Stimulated activated effector memory CD8-positive, alpha-beta T cell treated with anti-CD3 and anti-CD28 coated beads, Interleukin-12 subunit alpha, Interleukin-12 subunit beta, amount 100 ng/mL, for 72 hours (primary cell): ENCODE measurements around the gene MIEF1.

Experiments
- ATAC-seq: fragments of 150-1000 bp; cut with Tn5 transposase; 2 replicates; pipeline ENCODE4 v1.10.0; 2021
- DNase-seq, 2 donors: peaks; one replicate each; pipeline ENCODE4 v3.0.0; 2021 to 2022; ENCODE audit warnings: low spot score in 2 of 2
- H3K27ac Mint-ChIP-seq: one replicate; pipeline ENCODE4 v1.8.0; 2022; ENCODE audit warnings: mild to moderate bottlenecking, mixed read lengths
- H3K36me3 Mint-ChIP-seq: one replicate; pipeline ENCODE4 v1.8.0; 2022; ENCODE audit warnings: mild to moderate bottlenecking, mixed read lengths
- H3K4me1 Mint-ChIP-seq: one replicate; pipeline ENCODE4 v1.8.0; 2022; ENCODE audit warnings: mixed read lengths
- H3K4me3 Mint-ChIP-seq: one replicate; pipeline ENCODE4 v1.8.0; 2022; ENCODE audit warnings: mild to moderate bottlenecking, mixed read lengths
- H3K9me3 Mint-ChIP-seq: one replicate; pipeline ENCODE4 v1.8.0; 2022; ENCODE audit warnings: mixed read lengths

The MIEF1 gene

DNA sequence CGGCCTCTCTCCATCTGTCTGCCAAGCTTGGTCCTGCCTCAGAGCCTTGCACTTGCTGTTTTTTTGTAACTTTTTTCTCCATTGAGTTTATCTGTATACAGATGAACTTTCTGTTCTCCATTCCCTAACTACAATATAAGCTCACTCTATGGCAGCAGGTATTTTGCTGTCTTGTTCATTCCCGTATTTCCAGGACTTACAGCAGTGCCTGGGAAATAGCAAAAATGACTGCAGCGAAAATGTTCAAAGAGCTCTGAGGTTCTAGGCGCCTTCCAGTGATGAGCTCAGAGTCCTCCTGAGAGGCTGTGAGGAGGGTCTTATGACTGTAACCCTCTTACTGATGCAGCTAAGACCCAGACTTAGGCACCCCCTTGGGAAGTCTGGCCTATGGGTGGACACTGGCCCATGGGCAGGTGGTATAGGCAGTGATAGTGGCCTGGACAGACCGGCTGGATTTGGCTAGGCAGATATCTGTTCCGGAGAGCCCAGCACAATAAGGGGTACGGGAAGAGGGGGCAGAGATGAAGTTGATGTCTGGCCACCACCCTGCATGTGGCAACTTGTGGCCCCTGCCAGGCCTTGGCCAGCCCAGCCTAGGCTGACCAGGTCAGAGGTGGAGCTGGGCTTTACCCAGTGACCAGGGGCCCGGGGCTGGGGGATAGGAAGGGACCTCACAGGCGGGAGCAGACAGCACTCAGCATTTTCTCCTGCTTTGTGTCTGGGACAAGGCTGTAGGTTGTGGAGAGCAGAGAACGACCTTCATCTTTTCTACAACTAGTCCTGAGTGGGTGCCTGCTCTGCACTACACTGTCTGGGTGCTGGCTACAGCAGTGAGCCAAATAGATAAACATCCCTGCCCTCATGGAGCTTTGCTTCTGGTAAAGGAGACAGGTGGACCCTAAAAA, 22.9 kb downstream of the MIEF1 start:
- ATAC-seq, result no peak
- Mint-ChIP-seq H3K36me3 (peaks cover 96% of the 10 kb centered on the region), H3K4me1 (peaks cover 89% of the 10 kb centered on the region), H3K4me3 (peak overlapping the region; percentile 93), H3K9me3 (no peaks in the 10 kb centered on the region), H3K27ac (peak overlapping the region; percentile 100)
- DNase-seq, result no peak

DNA sequence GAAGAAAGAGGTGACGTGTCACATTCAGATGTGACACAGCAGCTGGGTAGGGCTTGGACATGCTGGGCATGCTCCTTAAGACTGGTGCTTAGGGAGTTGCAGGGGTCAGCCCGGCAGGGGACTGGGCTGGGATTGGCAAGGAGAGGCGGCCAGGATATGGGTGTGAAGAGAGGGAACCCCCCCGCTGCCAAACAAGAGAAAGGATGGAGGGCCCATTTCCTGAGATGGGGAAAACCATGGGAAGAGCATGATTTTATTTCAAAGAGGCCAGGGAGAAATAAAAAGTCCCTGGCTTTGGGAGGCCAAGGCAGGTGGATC, 23.5 kb downstream of the MIEF1 start:
- DNase-seq (no peak), ATAC-seq (no peak)
- peaks cover 96% of the 10 kb centered on the region for H3K36me3 Mint-ChIP-seq
- peak overlapping the region; percentile 93 for H3K4me3 Mint-ChIP-seq
- no peaks in the 10 kb centered on the region for H3K9me3 Mint-ChIP-seq
- H3K27ac Mint-ChIP-seq, result peak overlapping the region; percentile 100
- H3K4me1 Mint-ChIP-seq, result peaks cover 89% of the 10 kb centered on the region

DNA sequence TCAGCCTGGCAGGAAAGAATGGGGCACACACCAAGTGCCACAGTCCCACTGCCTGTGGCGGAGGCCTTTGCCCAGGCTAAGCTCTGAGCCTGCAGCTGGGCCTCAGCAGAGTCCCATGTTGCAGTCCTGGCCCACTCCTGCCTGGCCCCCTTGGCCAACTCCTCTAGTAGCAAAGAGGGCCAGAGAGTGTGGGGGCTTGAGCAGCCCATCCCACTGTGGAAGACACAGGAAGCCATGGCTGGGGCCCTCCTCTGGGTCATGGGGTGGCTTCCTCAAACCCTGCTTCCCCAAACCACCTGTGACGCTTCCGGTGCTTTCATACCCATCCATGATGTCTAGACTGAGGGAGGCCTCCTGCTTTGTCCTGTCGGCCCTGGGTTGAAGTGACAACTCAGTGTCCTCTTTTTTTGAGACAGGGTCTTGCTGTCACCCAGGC, 24.7 kb downstream of the MIEF1 start:
- Mint-ChIP-seq H3K4me3 (peak overlapping the region; percentile 92), H3K36me3 (peaks cover 96% of the 10 kb centered on the region), H3K9me3 (no peaks in the 10 kb centered on the region), H3K27ac (peak overlapping the region; percentile 100), H3K4me1 (peaks cover 95% of the 10 kb centered on the region)
- no peak for ATAC-seq
- DNase-seq, result no peak

DNA sequence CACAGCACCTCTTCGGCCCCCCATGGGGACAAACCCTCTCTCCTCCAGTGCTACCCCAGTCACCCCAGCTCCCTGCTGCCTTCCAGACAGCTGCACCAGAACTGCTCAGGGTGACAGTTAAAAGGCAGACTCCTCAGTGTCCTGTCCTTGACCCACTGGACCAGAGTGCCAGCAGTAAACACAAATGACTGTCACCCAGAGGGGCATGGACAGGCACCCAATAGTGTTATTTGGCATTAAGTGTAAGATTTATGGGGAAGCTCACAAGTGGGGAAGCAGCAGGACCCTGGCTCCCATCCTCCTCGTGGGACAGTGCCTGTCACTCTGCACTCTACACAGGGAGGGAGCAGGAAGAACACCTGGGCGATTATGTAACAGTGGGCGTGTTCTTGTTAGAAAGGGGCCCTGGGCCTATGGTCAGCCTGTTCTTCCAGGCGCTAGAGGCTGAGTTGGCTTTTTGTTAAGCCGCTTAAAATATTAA, 25.4 kb downstream of the MIEF1 start:
- ATAC-seq (no peak), DNase-seq (no peak)
- peak overlapping the region; percentile 100 for H3K27ac Mint-ChIP-seq
- no peaks in the 10 kb centered on the region for H3K9me3 Mint-ChIP-seq
- peaks cover 93% of the 10 kb centered on the region for H3K4me1 Mint-ChIP-seq
- peak overlapping the region; percentile 92 for H3K4me3 Mint-ChIP-seq
- peaks cover 96% of the 10 kb centered on the region for H3K36me3 Mint-ChIP-seq

- peaks cover 94% of the 10 kb centered on the region for H3K36me3 Mint-ChIP-seq
- DNase-seq (no peak), ATAC-seq (no peak)
- peak overlapping the region; percentile 100 for H3K27ac Mint-ChIP-seq
- no peaks in the 10 kb centered on the region for H3K9me3 Mint-ChIP-seq
- peaks cover 87% of the 10 kb centered on the region for H3K4me1 Mint-ChIP-seq
- peak overlapping the region; percentile 92 for H3K4me3 Mint-ChIP-seq
These were observed 26.1 kb downstream of the MIEF1 start for GRCh38 chr22:39528080-39528661.

DNA sequence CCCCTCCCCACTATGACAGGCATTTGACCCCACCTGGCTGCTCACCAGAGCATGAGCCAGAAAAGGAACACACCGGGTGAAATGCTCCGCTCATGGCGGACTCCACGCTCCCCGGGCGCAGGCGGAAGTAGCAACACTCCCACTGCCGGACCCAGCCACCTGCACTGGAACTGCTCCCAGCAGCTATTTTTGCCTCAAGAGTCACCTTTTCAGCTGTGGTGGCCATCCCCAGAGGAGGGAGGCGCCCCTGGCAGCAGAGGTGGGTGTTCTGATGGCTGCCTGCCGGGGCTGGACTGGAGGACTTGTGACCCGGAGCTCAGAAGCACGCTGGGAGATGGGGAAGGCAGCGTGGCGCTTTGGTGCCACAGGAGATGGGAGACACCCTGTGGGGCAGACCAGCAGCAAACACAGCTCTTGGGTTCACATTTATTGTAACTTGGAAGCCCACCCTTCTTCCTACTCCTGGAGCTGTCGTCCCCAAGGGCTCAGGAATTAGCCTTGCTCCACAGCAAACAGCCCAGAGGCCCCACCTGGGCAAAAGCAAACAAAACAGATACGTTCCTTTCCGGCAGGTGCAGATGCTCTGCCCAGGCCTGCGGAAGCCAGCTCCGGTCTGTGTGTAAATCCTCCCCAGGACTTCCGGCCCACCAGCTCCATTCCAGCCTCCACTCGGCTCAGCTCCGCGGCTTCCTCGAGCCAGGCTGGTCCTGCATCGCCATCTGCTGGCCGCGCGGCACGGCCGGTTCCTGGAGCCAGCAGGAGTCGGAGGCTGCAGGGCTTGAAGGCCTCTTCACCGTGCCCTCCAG, 26.8 kb downstream of the MIEF1 start:
- H3K4me1 Mint-ChIP-seq, result peaks cover 83% of the 10 kb centered on the region
- H3K36me3 Mint-ChIP-seq, result peaks cover 87% of the 10 kb centered on the region
- peak overlapping the region; percentile 100 for H3K27ac Mint-ChIP-seq
- no peaks in the 10 kb centered on the region for H3K9me3 Mint-ChIP-seq
- peak; percentile 64 for ATAC-seq
- peak overlapping the region; percentile 92 for H3K4me3 Mint-ChIP-seq
- DNase-seq, result peak; percentile 86 to 94

DNA sequence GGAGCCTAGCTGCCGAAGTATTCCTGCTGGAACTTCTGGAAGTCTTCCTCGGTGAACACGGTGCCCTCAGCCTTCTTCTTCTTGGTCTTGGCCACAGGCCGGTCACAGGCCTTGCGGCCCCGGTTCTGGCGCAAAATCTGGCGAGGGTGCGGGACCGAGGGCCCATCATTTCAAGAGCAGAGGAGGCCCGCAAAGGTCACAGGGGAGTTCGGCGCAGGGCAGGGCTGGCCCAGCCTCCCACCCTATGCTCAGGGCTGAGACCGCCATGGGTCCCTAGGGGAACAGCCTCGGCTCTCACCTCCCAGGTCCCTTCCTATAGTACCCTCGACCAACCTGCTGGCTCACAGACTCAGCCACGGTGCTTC, 27.4 kb downstream of the MIEF1 start:
- Mint-ChIP-seq H3K4me1 (peaks cover 77% of the 10 kb centered on the region), H3K9me3 (no peaks in the 10 kb centered on the region), H3K27ac (peak overlapping the region; percentile 100), H3K4me3 (peak overlapping the region; percentile 92), H3K36me3 (peaks cover 81% of the 10 kb centered on the region)
- ATAC-seq, result no peak
- no peak for DNase-seq

DNA sequence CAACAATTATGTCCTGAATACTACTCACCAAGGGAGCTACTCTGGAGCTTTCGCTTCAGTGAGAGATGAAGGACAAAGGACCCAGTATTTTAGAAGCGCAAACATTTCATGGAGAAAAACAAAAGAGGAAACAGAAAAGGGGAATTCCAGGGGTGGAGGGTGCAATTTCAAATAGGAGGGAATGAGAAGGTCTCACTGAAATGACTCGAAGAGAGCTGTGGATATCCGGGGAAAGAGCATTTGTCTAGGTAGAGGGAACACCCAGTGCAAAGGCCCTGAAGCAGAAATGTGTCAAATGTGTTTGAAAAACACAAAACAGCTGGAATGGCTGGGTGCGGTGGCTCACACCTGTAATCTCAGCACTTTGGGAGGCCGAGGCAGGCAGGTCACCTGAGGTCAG, 28.0 kb downstream of the MIEF1 start:
- Mint-ChIP-seq H3K9me3 (no peaks in the 10 kb centered on the region), H3K27ac (peak overlapping the region; percentile 23), H3K4me1 (peaks cover 70% of the 10 kb centered on the region), H3K36me3 (peaks cover 75% of the 10 kb centered on the region), H3K4me3 (peak overlapping the region; percentile 92)
- ATAC-seq, result no peak
- no peak for DNase-seq

DNA sequence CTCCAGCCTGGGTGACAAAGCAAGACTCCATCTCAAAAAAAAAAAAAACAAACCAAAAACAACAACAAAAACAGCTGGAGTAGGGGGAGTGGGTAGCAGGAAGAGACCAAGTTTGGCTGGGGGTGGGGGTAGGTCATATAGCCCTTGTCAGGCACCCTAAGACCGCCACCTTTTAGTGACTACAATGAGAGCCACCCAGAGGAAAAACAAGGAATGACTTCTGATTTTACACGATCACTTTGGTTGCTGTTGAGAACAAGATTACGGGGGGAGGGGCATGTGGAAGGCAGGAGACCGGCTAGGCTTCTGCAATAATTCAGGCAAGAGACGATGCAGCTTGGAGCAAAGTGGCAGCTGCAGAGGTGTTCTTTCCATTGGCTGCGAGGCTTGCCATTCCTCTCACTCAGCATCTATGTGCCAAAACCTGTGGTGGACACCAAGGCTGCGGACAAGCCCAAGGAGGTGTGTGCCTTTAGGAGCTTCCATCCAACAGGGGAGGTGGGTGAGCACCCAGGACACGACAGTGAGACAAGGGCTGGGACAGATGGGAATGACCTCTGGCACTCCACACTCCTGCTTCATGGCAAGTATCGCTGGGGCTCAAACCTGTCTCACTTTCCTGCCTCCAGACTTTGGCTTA, 28.7 kb downstream of the MIEF1 start:
- DNase-seq, result no peak

GRCh38 chr22:39532215-39533073, 30.4 kb downstream of the MIEF1 start, which contains the start of gene RPS19BP1:
RPS19BP1 (minus strand) TSS chr22:39532748; CDS start chr22:39532738, 10 bp downstream.
- Mint-ChIP-seq H3K27ac (peak within 1 kb of the TSS; percentile 95), H3K4me3 (peak within 1 kb of the TSS; percentile 92), H3K4me1 (peaks cover 49% of the 10 kb centered on the region), H3K36me3 (peaks cover 55% of the 10 kb centered on the region), H3K9me3 (no peaks in the 10 kb centered on the region)
- peak; percentile 92 to 99 for DNase-seq
- ATAC-seq, result peak; percentile 88

More for the DNA sequence above, 28.7 kb downstream of the MIEF1 start:
- Mint-ChIP-seq H3K4me3 (peak overlapping the region; percentile 92), H3K36me3 (peaks cover 68% of the 10 kb centered on the region), H3K27ac (peak overlapping the region; percentile 95), H3K9me3 (no peaks in the 10 kb centered on the region), H3K4me1 (peaks cover 63% of the 10 kb centered on the region)
- ATAC-seq, result no peak

GRCh38 chr22:39534092-39534506, 32.0 kb downstream of the MIEF1 start:
- Mint-ChIP-seq H3K4me1 (peaks cover 32% of the 10 kb centered on the region), H3K4me3 (no peak overlapping the region), H3K9me3 (no peaks in the 10 kb centered on the region), H3K27ac (no peak overlapping the region), H3K36me3 (peaks cover 39% of the 10 kb centered on the region)
- ATAC-seq, result no peak
- DNase-seq, result no peak

- Mint-ChIP-seq H3K4me1 (peaks cover 25% of the 10 kb centered on the region), H3K9me3 (no peaks in the 10 kb centered on the region), H3K27ac (no peak overlapping the region), H3K4me3 (no peak overlapping the region), H3K36me3 (peaks cover 32% of the 10 kb centered on the region)
- DNase-seq (peak; percentile 91 to 95), ATAC-seq (peak; percentile 48)
These were observed 32.7 kb downstream of the MIEF1 start for GRCh38 chr22:39534591-39535356.

DNA sequence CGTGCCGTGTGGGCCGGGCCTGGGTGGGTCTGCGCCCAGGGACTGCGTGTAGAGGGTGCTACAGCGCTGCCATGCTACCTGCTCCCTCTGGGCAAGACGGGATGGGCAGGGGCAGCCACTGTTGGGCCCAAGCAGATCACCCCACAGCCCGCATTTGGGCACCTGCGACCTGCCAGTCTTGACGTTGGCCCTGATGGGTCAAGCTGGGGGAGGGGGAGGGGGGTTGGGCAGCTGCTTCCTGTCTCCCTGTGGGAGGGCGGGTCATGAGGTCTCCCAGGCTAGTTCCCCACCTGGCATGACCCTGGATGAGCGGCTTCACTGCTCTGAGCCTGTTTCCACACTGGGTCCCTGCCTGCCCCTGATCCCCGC, 33.3 kb downstream of the MIEF1 start:
- H3K4me1 Mint-ChIP-seq, result peaks cover 20% of the 10 kb centered on the region
- no peaks in the 10 kb centered on the region for H3K9me3 Mint-ChIP-seq
- no peak overlapping the region for H3K4me3 Mint-ChIP-seq
- H3K27ac Mint-ChIP-seq, result no peak overlapping the region
- DNase-seq (no peak), ATAC-seq (no peak)
- peaks cover 26% of the 10 kb centered on the region for H3K36me3 Mint-ChIP-seq
